HG03354 (cell line): ENCODE measurements around the gene TMEM176A.
"Not testable (repeated sequence)": the region's sequence is repeated elsewhere in the genome, so short reads cannot be mapped to it uniquely, and the experiment has no call there.

Source experiments
- ATAC-seq: cut with Tn5 transposase; IDR thresholded peaks from one replicate; pipeline ENCODE4 v1.9.1; 2021; ENCODE audit warnings: mild to moderate bottlenecking; ENCODE audit not compliant: unreplicated experiment, poor library complexity, severe bottlenecking

TMEM176A gene

DNA sequence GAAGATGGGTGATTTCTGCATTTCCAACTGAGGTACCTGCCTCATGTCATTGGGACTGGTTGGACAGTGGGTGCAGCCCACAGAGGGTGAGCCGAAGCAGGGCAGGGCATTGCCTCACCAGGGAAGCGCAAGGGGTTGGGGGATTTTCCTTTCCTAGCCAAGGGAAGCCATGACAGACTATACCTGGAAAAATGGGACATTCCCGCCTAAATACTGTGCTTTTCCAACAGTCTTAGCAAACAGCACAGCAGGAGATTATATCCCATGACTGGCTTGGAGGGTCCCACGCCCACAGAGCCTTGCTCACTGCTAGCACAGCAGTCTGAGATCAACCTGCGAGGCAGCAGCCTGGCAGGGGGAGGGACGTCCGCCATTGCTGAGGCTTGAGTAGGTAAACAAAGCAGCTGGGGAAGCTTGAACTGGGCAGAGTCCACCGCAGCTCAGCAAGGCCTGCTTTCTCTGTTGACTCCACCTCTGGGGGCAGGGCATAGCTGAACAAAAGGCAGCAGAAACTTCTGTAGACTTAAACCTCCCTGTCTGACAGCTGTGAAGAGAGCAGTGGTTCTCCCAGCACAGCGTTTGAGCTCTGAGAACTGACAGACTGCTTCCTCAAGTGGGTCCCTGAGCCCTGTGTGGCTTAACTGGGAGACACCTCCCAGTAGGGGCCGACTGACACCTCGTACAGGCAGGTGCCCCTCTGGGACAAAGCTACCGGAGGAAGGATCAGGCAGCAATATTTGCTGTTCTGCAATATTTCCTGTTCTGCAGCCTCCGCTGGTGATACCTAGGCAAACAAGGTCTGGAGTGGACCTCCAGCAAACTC, 7.3 kb downstream of the TMEM176A start:
- ATAC-seq = not testable (repeated sequence)

DNA sequence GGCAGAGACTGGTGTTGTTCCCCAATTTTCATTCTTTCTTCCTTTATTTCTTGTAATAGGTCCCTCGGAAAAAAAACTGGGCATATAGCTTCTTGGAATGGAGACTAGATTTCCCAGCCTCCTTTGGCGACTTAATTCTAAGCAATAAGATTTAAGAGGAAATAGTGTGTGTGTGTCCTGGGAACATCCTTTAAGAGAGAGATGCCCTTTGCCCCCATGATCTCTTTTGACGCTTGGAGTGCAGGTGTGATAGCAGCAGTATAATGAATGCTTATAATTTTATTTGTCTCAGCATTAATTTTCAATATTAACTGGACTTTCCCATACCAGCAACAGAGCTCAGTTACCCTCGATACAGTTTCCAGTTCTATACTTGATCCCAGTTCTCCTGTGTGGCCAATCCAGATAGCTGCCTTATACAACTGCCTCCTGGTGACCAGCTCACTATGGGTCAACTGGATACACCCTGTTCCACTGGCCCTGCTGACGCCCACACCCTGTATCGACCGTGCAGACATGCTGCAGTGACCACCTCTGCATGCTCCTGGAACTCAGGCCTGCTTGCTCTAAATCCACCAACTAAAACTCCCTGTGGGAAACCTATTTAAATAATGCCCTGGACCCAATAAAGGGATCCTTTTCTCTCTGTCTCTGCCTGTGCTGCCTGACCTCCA, 13.9 kb downstream of the TMEM176A start:
- no peak for ATAC-seq

- ATAC-seq = no peak
These were observed 18.4 kb downstream of the TMEM176A start for GRCh38 chr7:150818971-150819370.

DNA sequence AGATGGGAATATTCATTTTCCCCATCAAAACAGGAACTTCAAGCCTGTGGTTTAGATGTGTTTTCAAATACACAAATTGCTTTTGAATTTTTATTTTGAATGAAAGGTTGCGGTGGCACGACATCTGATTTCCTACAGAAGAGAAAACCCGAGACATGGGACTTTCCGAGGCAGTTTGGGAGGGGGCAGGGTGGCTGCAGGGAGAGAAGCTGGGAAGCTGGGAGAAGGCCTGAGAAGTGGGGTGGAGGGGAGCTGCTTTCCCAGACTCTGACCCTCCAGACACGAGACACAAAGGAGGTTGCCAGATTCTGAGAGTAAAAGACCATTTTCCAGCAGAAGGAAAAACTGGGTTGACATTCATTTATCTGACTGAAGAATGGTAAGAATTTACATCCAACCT, 19.6 kb downstream of the TMEM176A start:
- no peak for ATAC-seq

DNA sequence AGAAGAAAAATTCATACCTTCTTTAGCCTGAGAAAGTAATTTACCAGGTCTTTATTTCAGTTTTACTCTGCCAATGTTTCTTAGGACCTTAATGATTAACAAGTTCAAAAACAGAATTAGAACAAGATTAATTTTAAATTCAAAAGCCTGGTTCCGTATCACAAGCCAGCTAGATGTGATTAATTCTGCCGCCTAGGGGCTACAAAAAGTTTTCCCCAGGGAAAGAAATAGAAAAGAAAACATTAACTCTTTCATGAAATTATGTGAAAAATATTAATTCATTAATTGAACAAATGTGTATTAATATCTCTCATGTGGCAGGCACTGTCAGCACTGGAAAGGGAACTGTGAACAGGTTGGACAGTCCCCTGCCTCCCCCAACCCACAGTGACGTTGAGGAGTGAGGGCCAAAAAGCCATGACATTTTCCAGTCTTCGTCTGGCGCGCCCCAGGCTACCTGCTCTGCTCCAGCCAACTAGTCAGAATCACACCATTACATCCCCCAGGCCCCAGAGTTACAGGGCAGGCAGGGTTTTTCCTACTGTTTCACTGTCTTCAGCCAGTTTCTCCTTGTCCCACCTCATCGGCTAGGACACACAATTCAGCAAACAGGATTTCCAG, 20.1 kb downstream of the TMEM176A start:
- ATAC-seq = no peak

DNA sequence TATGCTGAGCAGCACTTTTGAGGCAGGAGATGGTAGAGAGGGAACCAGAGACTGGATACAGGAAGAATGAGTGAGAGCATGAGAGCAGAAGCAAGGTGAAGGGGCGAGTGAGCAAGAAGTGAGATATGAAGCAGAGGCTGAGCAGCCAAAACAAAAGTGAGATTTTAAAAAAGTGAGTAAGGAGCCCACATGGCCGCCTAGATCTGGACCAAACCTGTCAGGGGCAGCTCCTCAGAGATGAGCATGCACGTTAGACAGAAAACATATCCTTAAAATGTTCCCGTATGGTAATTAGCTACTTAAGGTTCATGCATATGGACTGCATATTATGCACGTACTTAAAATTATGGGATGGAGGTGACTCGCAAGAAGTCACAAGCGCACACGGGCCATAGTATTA, 22.5 kb downstream of the TMEM176A start:
- ATAC-seq = no peak

DNA sequence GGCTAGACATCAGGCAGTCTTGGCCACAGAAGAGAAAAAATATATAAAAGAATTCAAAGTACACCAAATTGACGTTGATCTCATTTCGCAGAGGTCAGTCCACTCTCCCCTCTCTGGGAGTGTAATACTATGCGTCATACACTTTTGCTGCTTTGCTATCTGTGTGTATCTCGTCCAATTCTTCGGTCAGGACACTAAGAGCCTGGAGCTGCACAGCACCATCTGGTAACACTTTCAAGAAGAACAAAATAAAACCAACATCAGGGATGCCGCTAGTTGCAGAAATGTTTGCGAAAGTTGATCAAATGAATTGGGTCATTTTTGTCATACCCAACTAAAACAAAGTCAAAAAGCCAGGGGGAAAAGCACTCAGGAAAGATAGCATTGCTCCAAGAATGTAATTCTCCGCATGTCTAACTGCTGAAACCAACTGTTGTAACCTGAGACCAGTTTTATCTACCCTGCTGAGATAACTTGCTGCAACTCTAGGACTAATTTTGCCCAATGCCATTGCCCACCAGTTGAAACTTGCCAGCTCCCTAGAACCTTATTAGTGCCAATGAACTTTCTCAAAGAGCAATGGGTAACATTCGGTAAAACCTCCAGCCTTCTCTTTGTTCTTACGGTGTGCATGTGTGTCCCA, 23.0 kb downstream of the TMEM176A start:
- no peak for ATAC-seq

DNA sequence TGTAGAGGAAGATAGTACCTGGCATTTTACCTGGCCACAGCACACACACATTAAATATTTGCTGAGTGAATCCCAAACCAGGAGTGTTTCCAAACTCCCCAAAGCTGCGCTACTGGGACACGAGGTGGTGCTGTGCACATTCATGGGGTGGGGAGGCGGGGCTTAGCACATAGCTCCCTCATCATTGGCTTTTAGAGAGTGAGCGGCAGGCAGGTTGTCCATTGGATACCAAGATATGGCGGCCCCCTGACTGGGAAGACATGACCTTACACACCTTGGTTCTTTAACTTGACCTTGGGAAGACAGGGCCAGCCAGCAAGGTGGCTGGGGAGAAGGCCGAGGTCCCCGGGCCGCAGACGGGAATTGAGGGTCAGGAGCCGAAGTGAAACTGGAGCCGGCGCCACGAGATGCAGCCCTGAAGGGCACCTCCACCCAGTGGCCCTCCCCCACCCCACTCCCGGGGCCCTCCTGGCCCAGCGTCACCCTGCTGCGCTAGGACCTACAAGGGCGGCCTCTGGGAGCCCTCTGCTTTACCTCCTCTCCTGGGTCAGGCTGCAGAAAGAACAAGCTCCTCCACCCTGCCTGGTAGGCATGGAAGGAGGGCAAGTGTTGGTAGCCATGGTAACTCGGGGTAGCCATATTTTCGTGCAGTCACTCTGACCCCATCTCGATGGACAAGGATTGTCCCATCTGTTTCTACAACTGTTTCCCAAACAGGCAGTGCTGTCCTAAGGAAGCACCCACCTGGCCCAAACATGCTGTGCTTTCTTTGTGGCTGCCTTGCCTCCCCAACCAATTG, 24.0 kb downstream of the TMEM176A start:
- ATAC-seq = no peak

GRCh38 chr7:150826061-150826849, 25.7 kb downstream of the TMEM176A start:
- ATAC-seq = no peak

- ATAC-seq = no peak
These were observed 27.8 kb downstream of the TMEM176A start for GRCh38 chr7:150828384-150828783.

- ATAC-seq = no peak
These were observed 28.9 kb downstream of the TMEM176A start for GRCh38 chr7:150829426-150829825.

GRCh38 chr7:150830937-150831336, 30.4 kb downstream of the TMEM176A start:
- ATAC-seq = no peak

GRCh38 chr7:150831851-150832250, 31.3 kb downstream of the TMEM176A start:
- ATAC-seq = no peak

DNA sequence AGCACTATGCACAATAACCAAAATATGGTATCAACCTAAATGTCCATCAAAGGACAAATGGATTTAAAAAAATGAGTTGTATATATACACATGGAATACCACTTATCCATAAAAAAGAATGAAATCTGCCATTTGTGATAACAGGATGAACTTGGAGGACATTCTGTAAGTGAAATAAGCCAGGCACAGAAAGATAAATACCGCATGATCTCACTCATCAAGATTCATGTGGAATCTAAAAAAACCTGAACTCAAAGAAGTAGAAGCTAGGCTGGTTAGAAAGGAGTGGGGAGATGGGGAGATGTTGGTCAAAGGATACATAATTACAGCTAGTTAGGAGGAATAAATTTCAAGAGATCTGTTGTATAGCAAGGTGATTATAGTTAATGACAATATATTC, 34.5 kb downstream of the TMEM176A start:
- ATAC-seq = no peak

DNA sequence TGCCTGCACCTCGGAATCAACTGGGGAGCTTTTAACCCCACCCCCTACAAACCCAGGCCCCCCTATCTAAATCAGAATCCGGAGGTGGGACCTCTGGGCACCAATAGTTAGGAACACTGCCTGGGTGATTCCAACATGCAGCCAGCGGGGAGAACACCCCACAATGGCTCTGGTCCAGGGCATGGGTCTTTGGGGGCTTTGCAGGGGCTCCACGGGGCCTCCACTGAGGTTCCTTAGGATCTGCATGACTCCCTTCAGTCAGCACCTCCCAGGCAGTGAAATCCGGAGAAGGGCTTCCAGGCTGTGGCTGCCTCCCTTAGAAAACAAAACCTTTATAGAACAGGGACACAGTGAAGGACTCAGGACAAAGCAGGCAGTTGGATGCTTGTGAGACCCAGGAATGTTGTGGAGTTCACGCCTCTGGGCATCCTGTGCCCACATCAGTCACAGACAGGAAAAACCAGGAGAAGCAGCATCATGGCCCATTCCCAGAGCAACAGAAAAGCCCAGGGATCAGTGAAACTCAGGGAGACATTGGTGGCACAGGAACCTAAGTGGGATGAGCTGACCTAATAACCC, 35.2 kb downstream of the TMEM176A start:
- ATAC-seq = no peak

DNA sequence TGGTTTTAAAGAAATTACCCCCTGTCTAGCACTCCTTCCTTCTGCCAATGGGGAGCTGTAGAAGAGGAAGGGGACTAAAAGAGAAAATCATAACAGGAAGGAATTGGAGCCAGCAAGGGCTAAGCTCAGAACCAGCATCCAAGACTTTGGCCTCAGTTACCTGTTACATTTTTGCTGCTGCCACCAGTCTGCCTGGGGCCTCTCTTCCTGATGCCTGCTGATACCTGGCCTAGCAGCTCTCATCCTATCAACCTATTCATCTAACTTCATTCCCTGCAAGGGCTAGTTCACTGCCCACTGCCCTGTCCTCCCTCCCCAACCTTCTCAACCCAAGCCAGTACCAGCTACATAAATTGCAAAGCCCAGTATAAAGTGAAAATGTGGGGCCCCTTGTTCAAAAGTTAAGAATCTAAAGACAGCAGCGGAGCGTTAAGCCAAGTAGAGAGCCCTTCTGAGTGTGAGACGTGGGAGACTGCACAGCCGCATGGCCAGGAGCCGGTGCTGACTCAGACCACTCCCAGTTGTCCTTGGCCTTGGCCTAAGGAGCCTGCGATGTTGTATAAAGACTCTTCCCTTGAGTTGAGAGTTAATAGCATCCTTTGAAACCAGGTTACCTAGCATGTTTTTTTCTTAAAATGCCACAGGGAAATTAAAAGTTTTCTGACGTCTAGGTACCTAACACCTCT, 38.5 kb downstream of the TMEM176A start:
- ATAC-seq = no peak

DNA sequence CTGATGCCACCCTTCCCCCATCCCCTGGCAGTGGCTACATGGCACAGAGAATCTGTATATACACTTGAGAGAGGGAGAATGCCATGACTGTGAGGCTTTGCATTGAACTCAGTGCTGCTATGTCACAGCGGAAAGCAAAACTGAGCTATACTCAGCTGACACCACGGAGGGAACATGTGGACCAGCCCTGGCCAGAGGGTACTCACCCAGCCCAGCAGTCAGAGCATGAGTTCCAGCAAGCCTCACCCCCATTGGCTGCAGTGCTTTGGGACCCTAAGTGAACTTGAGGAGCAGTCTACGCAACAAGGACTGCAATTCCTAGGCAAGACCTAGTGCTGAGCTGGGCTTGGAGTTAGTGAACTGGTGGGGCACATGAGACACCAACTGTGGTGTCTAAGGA, 41.4 kb downstream of the TMEM176A start:
- ATAC-seq = no peak

- ATAC-seq = no peak
These were observed 42.1 kb downstream of the TMEM176A start for GRCh38 chr7:150842716-150843115.
